Measurements from ENCODE around the gene GALNTL6. TPM values are rescaled to one million over a fixed set of nuclear protein-coding genes. Genes with fewer than 3 reads are reported as not detected.
A peak's percentile ranks its signal among the peaks of the same experiment; 100 is the strongest.

The GALNTL6 gene
- total and polyA plus RNA-seq, 2 of the 4 experiments (the other 2 are of a cell fraction): under 0.01 TPM; not detected in 1

- dilution Hi-C loops (cut with HindIII; ENCODE audit: low sequenced_read_pairs, unreplicated experiment) (no loop called here), intact Hi-C loops (cut with micrococcal nuclease) (no loop called here), in situ Hi-C loops (cut with MboI; ENCODE audit: low sequenced_read_pairs) (no loop called here)
- no peaks in the 10 kb centered on the region for H3K9me1 ChIP-seq (ENCODE audit: insufficient read depth, low read length)
- peak overlapping the region; percentile 75 for H2BK20ac ChIP-seq (ENCODE audit: low read depth, low read length)
- H3K18ac ChIP-seq (ENCODE audit: low read depth, low read length): peak overlapping the region; percentile 74
- H3K4me2 ChIP-seq (ENCODE audit: low read depth, low read length): no peak overlapping the region
- no peaks in the 10 kb centered on the region for H3K79me1 ChIP-seq (ENCODE audit: low read depth in 1 of 2, low read length in 2 of 2)
- peak overlapping the region; percentile 63 for H2BK5ac ChIP-seq (ENCODE audit: low read depth, low read length, poor library complexity, severe bottlenecking)
- H4K91ac ChIP-seq (ENCODE audit: insufficient read depth, low read depth, low read length): no peak overlapping the region
- H2BK120ac ChIP-seq (ENCODE audit: low read depth, low read length): peak overlapping the region; percentile 48
- no peak overlapping the region for H3K14ac ChIP-seq (replicated peaks; ENCODE audit: low read depth, low read length)
- H3K23ac ChIP-seq (ENCODE audit: low read depth, low read length): no peak overlapping the region
- no peak overlapping the region for H2AFZ ChIP-seq (replicated peaks; ENCODE audit: low read length, poor library complexity)
- no peak for TF ChIP-seq POLR2A (IDR thresholded peaks at IDR 0.05; ENCODE audit: low read depth, low read length)
- H3K4me1 ChIP-seq (ENCODE audit: control insufficient read depth, insufficient read depth, low read length): peaks cover 2% of the 10 kb centered on the region; the same call in 1 of the 2 replicates
- peak overlapping the region; percentile 59; the same call in 1 of the 2 replicates for H3K4ac ChIP-seq (ENCODE audit: low read depth, low read length)
- H4K8ac ChIP-seq (ENCODE audit: low read depth in 2 of 2, low read length in 2 of 2): peak overlapping the region in 1 of 2 experiments; percentile 24; a peak in 2 of 4 replicates
- DNase-seq (no peak), ATAC-seq (ENCODE audit: low read depth) (no peak)
- H3K36me3 ChIP-seq (ENCODE audit: control insufficient read depth, insufficient read depth, low read length): no peaks in the 10 kb centered on the region
- H3K27me3 ChIP-seq (ENCODE audit: control insufficient read depth, insufficient read depth, low read length): no peaks in the 10 kb centered on the region
- H3K27ac ChIP-seq (ENCODE audit: insufficient read depth, low read length): no peak overlapping the region; the same call in 1 of the 2 replicates
- no TSS peak for BruUV-seq (replicated peaks)
- ChIA-PET CTCF (no interaction called here), POLR2A (ENCODE audit: unreplicated experiment) (no interaction called here)
- no peaks in the 10 kb centered on the region for H4K20me1 ChIP-seq (ENCODE audit: insufficient read depth, low read length)
- H3K9ac ChIP-seq (ENCODE audit: low read depth, low read length): no peak overlapping the region
- H3K4me3 ChIP-seq (ENCODE audit: insufficient read depth, low read depth, low read length): no peak overlapping the region
- H4K5ac ChIP-seq (ENCODE audit: low read depth, low read length): peak overlapping the region; percentile 58
- no peak overlapping the region for H2BK15ac ChIP-seq (ENCODE audit: low read depth, low read length)
- no peak overlapping the region for H2AK5ac ChIP-seq (ENCODE audit: low read depth, low read length)
- no peak overlapping the region for H3K56ac ChIP-seq (ENCODE audit: extremely low read depth, insufficient read depth, low read length)
- no peak overlapping the region for H2AK9ac ChIP-seq (replicated peaks; ENCODE audit: low read depth, low read length, poor library complexity)
- H3K9me3 ChIP-seq (ENCODE audit: control insufficient read depth, insufficient read depth, low read length): peaks cover 5% of the 10 kb centered on the region
- no CpG with 5 or more reads among the region's 3 CpGs for WGBS, 2 experiments (ENCODE audit: extremely low coverage in 2 of 2, insufficient read length in 1 of 2)
These were observed 1169.8 kb downstream of the GALNTL6 start for GRCh38 chr4:172983014-172983413.
